ENCODE data around the gene GJB4. TPM values are rescaled to one million over a fixed set of nuclear protein-coding genes. Genes with fewer than 3 reads are reported as not detected.

Gene GJB4
- total RNA-seq, 2 donors from 2014 or later: 1.3 to 2.4 TPM

- TF ChIP-seq CTCF (IDR thresholded peaks at IDR 0.05): no peak
- TF ChIP-seq POLR2A (IDR thresholded peaks at IDR 0.05): no peak
- TF ChIP-seq POLR2AphosphoS5 (IDR thresholded peaks at IDR 0.05): no peak
- no peaks in the 10 kb centered on the region for H3K9me3 ChIP-seq
- H3K27ac ChIP-seq: no peak overlapping the region
- no peaks in the 10 kb centered on the region for H3K4me1 ChIP-seq (replicated peaks)
- H3K4me3 ChIP-seq: no peak overlapping the region
- H3K27me3 ChIP-seq (replicated peaks; ENCODE audit: insufficient read depth): no peaks in the 10 kb centered on the region
- no peaks in the 10 kb centered on the region for H3K36me3 ChIP-seq
- intact Hi-C loops (cut with DNase I): no loop called here
- no peak for DNase-seq (ENCODE audit: low spot score)
- 64% methylated on average over 6 of the region's 6 CpGs for WGBS
These were observed 46.1 kb upstream of the GJB4 start for GRCh38 chr1:34713443-34713842.

GRCh38 chr1:34714386-34714785 is 45.2 kb upstream of the GJB4 start:
- WGBS: 58% methylated on average over 3 of the region's 3 CpGs
- DNase-seq (ENCODE audit: low spot score): no peak
- Histone ChIP-seq H3K27ac (no peak overlapping the region), H3K36me3 (no peaks in the 10 kb centered on the region), H3K4me3 (no peak overlapping the region), H3K27me3 (replicated peaks; ENCODE audit: insufficient read depth) (no peaks in the 10 kb centered on the region), H3K4me1 (replicated peaks) (no peaks in the 10 kb centered on the region), H3K9me3 (no peaks in the 10 kb centered on the region)
- intact Hi-C loops (cut with DNase I): no loop called here
- TF ChIP-seq POLR2A (IDR thresholded peaks at IDR 0.05): no peak
- no peak for TF ChIP-seq POLR2AphosphoS5 (IDR thresholded peaks at IDR 0.05)
- no peak for TF ChIP-seq CTCF (IDR thresholded peaks at IDR 0.05)

GRCh38 chr1:34715139-34715538 is 44.4 kb upstream of the GJB4 start:
- TF ChIP-seq CTCF (IDR thresholded peaks at IDR 0.05) (no peak), POLR2A (IDR thresholded peaks at IDR 0.05) (no peak), POLR2AphosphoS5 (IDR thresholded peaks at IDR 0.05) (no peak)
- Histone ChIP-seq H3K36me3 (no peaks in the 10 kb centered on the region), H3K4me1 (replicated peaks) (no peaks in the 10 kb centered on the region), H3K4me3 (no peak overlapping the region), H3K9me3 (no peaks in the 10 kb centered on the region), H3K27ac (no peak overlapping the region), H3K27me3 (replicated peaks; ENCODE audit: insufficient read depth) (no peaks in the 10 kb centered on the region)
- WGBS: 86% methylated on average over 3 of the region's 3 CpGs
- DNase-seq (ENCODE audit: low spot score): no peak
- intact Hi-C loops (cut with DNase I): no loop called here

- Histone ChIP-seq H3K9me3 (no peaks in the 10 kb centered on the region), H3K27ac (no peak overlapping the region), H3K27me3 (replicated peaks; ENCODE audit: insufficient read depth) (no peaks in the 10 kb centered on the region), H3K4me3 (no peak overlapping the region), H3K4me1 (replicated peaks) (no peaks in the 10 kb centered on the region), H3K36me3 (no peaks in the 10 kb centered on the region)
- DNase-seq (ENCODE audit: low spot score): no peak
- WGBS: 74% methylated on average over 4 of the region's 4 CpGs
- intact Hi-C loops (cut with DNase I): no loop called here
- no peak for TF ChIP-seq POLR2AphosphoS5 (IDR thresholded peaks at IDR 0.05)
These were observed 38.3 kb upstream of the GJB4 start for GRCh38 chr1:34721241-34721640.

- Histone ChIP-seq H3K36me3 (no peaks in the 10 kb centered on the region), H3K9me3 (no peaks in the 10 kb centered on the region), H3K4me1 (replicated peaks) (no peaks in the 10 kb centered on the region), H3K27me3 (replicated peaks; ENCODE audit: insufficient read depth) (no peaks in the 10 kb centered on the region), H3K27ac (no peak overlapping the region), H3K4me3 (no peak overlapping the region)
- TF ChIP-seq POLR2A (IDR thresholded peaks at IDR 0.05): no peak
- no peak for TF ChIP-seq CTCF (IDR thresholded peaks at IDR 0.05)
- intact Hi-C loops (cut with DNase I): no loop called here
- WGBS: 71% methylated on average over 6 of the region's 6 CpGs
- no peak for DNase-seq (ENCODE audit: low spot score)
These were observed 37.7 kb upstream of the GJB4 start for GRCh38 chr1:34721646-34722355.
